ENCODE measurements around the gene SMIM28.

GRCh38 chr6:138393871-138394783 lies 16.4 kb downstream of the SMIM28 start:
- TF ChIP-seq, protein P1, sequence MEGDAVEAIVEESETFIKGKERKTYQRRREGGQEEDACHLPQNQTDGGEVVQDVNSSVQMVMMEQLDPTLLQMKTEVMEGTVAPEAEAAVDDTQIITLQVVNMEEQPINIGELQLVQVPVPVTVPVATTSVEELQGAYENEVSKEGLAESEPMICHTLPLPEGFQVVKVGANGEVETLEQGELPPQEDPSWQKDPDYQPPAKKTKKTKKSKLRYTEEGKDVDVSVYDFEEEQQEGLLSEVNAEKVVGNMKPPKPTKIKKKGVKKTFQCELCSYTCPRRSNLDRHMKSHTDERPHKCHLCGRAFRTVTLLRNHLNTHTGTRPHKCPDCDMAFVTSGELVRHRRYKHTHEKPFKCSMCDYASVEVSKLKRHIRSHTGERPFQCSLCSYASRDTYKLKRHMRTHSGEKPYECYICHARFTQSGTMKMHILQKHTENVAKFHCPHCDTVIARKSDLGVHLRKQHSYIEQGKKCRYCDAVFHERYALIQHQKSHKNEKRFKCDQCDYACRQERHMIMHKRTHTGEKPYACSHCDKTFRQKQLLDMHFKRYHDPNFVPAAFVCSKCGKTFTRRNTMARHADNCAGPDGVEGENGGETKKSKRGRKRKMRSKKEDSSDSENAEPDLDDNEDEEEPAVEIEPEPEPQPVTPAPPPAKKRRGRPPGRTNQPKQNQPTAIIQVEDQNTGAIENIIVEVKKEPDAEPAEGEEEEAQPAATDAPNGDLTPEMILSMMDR (IDR thresholded peaks at IDR 0.05): no peak
- TF ChIP-seq POLR2A (IDR thresholded peaks at IDR 0.05): no peak
